Measurements from ENCODE around the gene FAM181B. TPM values are rescaled to one million over a fixed set of nuclear protein-coding genes. Genes with fewer than 3 reads are reported as not detected.

Gene FAM181B
- total RNA-seq, 3 donors from 2014 or later, result 0.16 to 0.33 (median 0.29) TPM

GRCh38 chr11:82763167-82763566 is 29.5 kb upstream of the FAM181B start:
- Histone ChIP-seq H3K27ac (no peak overlapping the region), H3K4me3 (no peak overlapping the region), H3K9me3 (no peaks in the 10 kb centered on the region), H3K27me3 (no peaks in the 10 kb centered on the region), H3K4me1 (no peaks in the 10 kb centered on the region), H3K36me3 (no peaks in the 10 kb centered on the region)
- intact Hi-C loops (cut with DNase I; ENCODE audit: low total_unique reads), result no loop called here
- TF ChIP-seq CTCF (IDR thresholded peaks at IDR 0.05) (no peak), POLR2A (IDR thresholded peaks at IDR 0.05) (no peak), POLR2AphosphoS5 (IDR thresholded peaks at IDR 0.05) (no peak)
- DNase-seq (ENCODE audit: low spot score in 2 of 2), result no peak

GRCh38 chr11:82759649-82760048 is 26.0 kb upstream of the FAM181B start:
- intact Hi-C loops (cut with DNase I; ENCODE audit: low total_unique reads), result no loop called here
- H3K27ac ChIP-seq, result no peak overlapping the region
- no peak overlapping the region for H3K4me3 ChIP-seq
- DNase-seq (ENCODE audit: low spot score in 2 of 2), result no peak
- H3K36me3 ChIP-seq, result no peaks in the 10 kb centered on the region
- no peaks in the 10 kb centered on the region for H3K27me3 ChIP-seq
- H3K9me3 ChIP-seq, result no peaks in the 10 kb centered on the region
- no peak for TF ChIP-seq CTCF (IDR thresholded peaks at IDR 0.05)
- TF ChIP-seq POLR2A (IDR thresholded peaks at IDR 0.05), result no peak
- TF ChIP-seq POLR2AphosphoS5 (IDR thresholded peaks at IDR 0.05), result no peak
- no peaks in the 10 kb centered on the region for H3K4me1 ChIP-seq

- Histone ChIP-seq H3K27me3 (no peaks in the 10 kb centered on the region), H3K36me3 (no peaks in the 10 kb centered on the region), H3K9me3 (no peaks in the 10 kb centered on the region), H3K4me3 (no peak overlapping the region), H3K4me1 (no peaks in the 10 kb centered on the region), H3K27ac (no peak overlapping the region)
- TF ChIP-seq POLR2A (IDR thresholded peaks at IDR 0.05), result no peak
- TF ChIP-seq POLR2AphosphoS5 (IDR thresholded peaks at IDR 0.05), result no peak
- TF ChIP-seq CTCF (IDR thresholded peaks at IDR 0.05), result no peak
- intact Hi-C loops (cut with DNase I; ENCODE audit: low total_unique reads), result no loop called here
- no peak for DNase-seq (ENCODE audit: low spot score in 2 of 2)
Observed at GRCh38 chr11:82757660-82758357, 24.1 kb upstream of the FAM181B start.

- Histone ChIP-seq H3K36me3 (no peaks in the 10 kb centered on the region), H3K27me3 (no peaks in the 10 kb centered on the region)
Observed at GRCh38 chr11:82756765-82757639, 23.3 kb upstream of the FAM181B start.

More at GRCh38 chr11:82756765-82757639, 23.3 kb upstream of the FAM181B start:
- no peaks in the 10 kb centered on the region for H3K4me1 ChIP-seq
- no peak for TF ChIP-seq POLR2AphosphoS5 (IDR thresholded peaks at IDR 0.05)
- no peak for TF ChIP-seq POLR2A (IDR thresholded peaks at IDR 0.05)
- no peak for TF ChIP-seq CTCF (IDR thresholded peaks at IDR 0.05)
- intact Hi-C loops (cut with DNase I; ENCODE audit: low total_unique reads), result no loop called here
- H3K4me3 ChIP-seq, result no peak overlapping the region
- no peaks in the 10 kb centered on the region for H3K9me3 ChIP-seq
- DNase-seq (ENCODE audit: low spot score in 2 of 2), result no peak
- no peak overlapping the region for H3K27ac ChIP-seq

Measured in breast epithelium (tissue), 4 donors.